ENCODE results near the gene SFMBT1.
A peak's percentile ranks its signal among the peaks of the same experiment; 100 is the strongest.

The SFMBT1 gene

GRCh38 chr3:52880047-52880446 lies 165.8 kb downstream of the SFMBT1 start:
- no peak for DNase-seq

DNA sequence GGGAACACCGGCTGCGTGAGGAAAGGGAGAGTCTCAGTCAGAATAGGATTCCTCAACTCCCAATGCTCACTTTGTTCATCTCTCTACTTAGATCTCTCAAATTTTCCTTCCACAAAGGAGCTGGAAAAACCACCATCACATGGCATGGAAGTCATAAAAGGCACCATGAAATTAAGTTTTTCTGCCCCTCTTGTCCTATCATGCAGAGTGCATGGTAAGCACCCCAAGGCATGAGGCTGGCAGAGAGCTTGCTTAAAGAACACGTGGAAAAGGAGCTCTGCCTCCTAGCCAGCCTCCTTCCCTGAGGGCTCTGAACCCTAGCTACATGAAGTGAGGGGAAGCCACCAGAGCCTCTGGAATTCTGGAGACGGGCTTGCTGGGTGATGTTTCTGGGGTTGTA lies 166.3 kb downstream of the SFMBT1 start:
- no peak for DNase-seq

DNA sequence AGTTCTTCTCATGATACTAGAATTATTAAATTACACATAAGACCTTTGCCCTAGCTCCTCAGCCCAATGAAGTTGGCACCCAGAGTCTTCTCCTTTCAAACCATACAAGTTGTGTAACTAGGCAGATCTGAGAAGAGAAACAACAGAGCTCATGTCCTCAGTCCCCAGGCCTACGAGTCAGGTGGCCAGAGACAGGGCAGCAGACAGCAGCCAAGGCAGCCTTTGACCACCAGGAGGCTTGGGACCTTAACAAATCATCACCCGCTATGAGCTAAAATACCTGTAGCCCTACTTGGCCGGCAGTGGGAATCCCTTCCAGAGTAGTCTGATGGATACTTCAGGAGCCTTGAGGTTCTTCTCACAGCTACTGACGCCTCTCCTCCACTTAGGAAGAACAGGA lies 166.8 kb downstream of the SFMBT1 start:
- DNase-seq: no peak

- no peak for DNase-seq
These were observed 168.8 kb downstream of the SFMBT1 start for GRCh38 chr3:52877085-52877484.

GRCh38 chr3:52874864-52875587 lies 170.8 kb downstream of the SFMBT1 start:
- DNase-seq: no peak

- DNase-seq: no peak
These were observed 171.6 kb downstream of the SFMBT1 start for GRCh38 chr3:52874160-52874701.

- peak; percentile 28 for DNase-seq
These were observed 172.3 kb downstream of the SFMBT1 start for GRCh38 chr3:52873433-52874159.

DNA sequence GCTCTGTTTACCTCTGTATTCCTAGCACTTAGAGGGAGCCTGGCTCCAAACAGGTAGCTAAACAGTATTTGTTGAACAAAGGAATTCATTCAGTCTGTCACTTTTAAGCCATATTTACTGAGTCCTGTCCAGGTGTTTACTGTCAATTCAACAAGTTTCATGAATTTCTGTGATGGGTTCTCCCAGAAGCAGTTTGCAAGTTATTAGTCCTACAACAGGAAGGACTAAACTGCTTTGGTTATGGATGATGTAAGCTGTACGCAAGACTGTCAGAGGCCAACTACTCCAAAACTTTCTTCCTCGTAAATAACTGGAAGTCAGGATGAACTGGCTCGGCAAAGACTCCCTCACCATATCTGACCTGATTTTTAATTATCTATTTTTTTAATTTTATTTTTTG lies 173.6 kb downstream of the SFMBT1 start:
- DNase-seq: peak; percentile 42

- no peak for DNase-seq
These were observed 174.1 kb downstream of the SFMBT1 start for GRCh38 chr3:52871761-52872160.

- DNase-seq: no peak
These were observed 175.4 kb downstream of the SFMBT1 start for GRCh38 chr3:52870471-52870870.

DNA sequence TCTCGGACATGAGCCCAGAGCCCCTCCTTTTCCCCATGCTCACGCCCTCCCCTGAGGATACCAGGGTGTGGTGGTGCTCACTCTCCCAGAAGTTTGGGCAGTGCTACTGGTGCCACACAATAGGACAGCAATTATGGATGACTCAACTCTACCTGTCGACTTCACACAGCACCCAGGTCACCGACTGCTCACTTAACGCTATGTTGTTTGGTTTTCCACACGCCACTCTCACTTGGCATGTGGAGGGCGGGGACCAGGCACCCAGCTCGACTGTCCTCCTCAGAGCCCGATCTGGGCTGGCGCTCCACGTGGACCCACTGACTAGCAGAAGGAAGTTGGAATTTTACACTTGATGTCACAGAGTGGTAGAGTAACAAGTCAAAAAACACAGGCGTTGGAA lies 179.4 kb downstream of the SFMBT1 start:
- no peak for DNase-seq

GRCh38 chr3:52865994-52866393 lies 179.9 kb downstream of the SFMBT1 start:
- DNase-seq: no peak

GRCh38 chr3:52860424-52860768 lies 185.5 kb downstream of the SFMBT1 start:
- DNase-seq: no peak

- no peak for DNase-seq
These were observed 186.0 kb downstream of the SFMBT1 start for GRCh38 chr3:52859686-52860423.

- DNase-seq: no peak
These were observed 188.0 kb downstream of the SFMBT1 start for GRCh38 chr3:52857864-52858263.

DNA sequence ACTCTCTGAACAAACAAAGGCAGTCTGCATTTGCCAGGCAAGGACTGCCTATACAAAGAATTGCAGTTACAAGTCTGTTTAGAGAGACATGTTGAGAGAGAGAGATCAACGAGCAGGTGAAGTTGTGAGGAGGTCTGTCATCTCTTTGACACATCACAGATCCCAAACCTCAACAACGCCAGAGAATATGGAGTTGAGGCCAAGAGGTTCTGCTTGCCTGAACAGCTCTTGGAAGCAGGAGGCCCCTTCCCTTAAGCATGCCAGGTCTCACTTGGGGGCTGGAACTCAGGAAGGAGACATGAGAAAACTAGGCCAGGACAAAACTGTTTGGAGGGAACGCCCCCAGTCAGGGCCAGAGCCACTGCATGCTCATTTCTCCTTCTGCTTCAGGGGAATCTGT lies 188.7 kb downstream of the SFMBT1 start:
- no peak for DNase-seq

- DNase-seq: no peak
These were observed 189.2 kb downstream of the SFMBT1 start for GRCh38 chr3:52856666-52857065.

DNA sequence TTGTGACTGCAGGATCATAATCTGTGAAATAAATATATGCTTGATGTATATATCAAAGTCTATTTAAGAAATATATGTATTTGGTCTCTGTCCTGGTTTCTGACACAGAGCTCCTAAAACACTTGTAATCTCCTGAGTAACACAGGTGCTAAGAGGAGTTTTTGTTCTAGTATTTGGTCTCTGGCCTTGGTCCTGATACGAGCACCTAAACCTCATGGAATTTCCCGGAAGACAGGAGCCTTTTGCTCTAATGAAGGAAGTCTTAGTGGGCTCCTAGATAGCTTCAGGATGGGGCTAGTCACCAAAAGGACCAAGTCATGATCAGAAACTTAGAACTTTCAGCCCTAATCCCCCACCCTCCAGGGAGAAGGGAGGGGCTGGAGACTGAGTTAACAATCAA lies 191.9 kb downstream of the SFMBT1 start:
- DNase-seq: no peak

Measured in fibroblast of skin of right biceps (primary cell).